D721Med (cell line): Measurements from ENCODE around the gene FAF1.
A peak's percentile ranks its signal among the peaks of the same experiment; 100 is the strongest.
"Not testable (repeated sequence)": the region's sequence is repeated elsewhere in the genome, so short reads cannot be mapped to it uniquely, and the experiment has no call there.

Source experiments
- DNase-seq: peaks from one replicate; pipeline ENCODE4 v3.0.0; 2011; ENCODE audit warnings: low spot score; ENCODE audit not compliant: insufficient read length
- FAIRE-seq: peaks from 2 replicates; lab custom pipeline; 2011; peaks lifted over from hg19 to GRCh38; lab: Jason Lieb, UNC
- TF ChIP-seq, protein P1 (sequence below): IDR thresholded peaks from 2 replicates; pipeline ENCODE4 v1.5.1; 2012; ENCODE audit warnings: mild to moderate bottlenecking, control low read depth; ENCODE audit not compliant: insufficient read depth; ENCODE audit errors: missing control alignments

The FAF1 gene

DNA sequence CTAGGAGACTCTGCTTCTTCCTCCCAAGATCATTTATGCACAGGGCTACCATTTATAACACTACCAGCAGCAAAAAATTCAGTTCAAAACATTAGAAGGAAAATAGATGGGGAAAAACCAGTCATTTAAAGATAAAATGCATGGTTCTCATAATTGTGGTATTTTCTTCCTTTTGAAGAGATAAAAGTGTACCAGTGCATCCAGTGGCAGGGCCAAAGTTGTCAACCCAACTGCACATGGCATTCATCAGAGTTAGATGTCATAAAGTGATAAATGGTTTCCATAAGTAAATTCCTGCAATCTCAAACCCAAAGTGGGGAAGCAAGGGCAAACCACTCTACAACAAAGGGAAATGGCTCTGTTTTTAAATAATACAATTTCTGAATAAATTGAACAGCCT is 417.7 kb downstream of the FAF1 start:
- FAIRE-seq (no peak), DNase-seq (no peak)
- TF ChIP-seq, protein P1, sequence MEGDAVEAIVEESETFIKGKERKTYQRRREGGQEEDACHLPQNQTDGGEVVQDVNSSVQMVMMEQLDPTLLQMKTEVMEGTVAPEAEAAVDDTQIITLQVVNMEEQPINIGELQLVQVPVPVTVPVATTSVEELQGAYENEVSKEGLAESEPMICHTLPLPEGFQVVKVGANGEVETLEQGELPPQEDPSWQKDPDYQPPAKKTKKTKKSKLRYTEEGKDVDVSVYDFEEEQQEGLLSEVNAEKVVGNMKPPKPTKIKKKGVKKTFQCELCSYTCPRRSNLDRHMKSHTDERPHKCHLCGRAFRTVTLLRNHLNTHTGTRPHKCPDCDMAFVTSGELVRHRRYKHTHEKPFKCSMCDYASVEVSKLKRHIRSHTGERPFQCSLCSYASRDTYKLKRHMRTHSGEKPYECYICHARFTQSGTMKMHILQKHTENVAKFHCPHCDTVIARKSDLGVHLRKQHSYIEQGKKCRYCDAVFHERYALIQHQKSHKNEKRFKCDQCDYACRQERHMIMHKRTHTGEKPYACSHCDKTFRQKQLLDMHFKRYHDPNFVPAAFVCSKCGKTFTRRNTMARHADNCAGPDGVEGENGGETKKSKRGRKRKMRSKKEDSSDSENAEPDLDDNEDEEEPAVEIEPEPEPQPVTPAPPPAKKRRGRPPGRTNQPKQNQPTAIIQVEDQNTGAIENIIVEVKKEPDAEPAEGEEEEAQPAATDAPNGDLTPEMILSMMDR: no peak

DNA sequence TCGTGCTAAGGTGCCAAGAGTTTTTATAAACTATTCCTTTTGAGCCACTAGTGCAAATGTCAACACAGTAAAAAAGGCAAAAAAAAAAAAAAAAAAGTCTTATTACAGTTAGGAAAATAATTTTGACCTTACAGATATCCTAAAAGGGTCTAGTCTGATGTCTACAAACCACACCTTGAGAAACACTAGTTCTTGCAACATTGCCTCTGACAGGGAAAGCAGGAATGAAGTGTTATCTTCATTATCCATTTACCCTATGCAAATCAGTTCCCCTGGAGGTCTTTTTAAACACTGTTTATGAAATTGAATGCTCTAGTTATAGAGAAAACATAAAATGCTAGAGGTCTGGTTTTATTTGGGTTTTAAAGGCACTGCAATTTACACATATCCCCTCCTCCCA is 421.6 kb downstream of the FAF1 start:
- DNase-seq: no peak
- TF ChIP-seq, protein P1: no peak
- FAIRE-seq: no peak

DNA sequence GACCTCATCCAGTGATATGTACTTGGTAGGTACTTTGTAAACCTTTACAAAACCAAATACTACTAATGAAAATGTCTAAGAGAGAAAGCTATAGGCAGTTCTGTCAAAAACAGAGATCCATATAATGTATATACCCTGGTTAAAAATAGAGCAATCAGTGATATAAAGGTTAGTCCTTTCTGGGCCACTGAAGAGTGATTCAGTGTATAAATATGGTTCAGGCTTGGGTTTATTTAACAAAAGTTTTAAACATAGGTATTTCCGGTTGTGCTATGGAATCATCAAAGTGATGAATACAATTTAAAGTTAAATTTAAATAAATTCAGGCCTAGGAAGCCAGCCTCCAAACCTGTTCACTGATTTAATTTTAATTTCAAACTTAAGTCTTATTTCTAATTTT is 428.5 kb downstream of the FAF1 start:
- TF ChIP-seq, protein P1: no peak
- DNase-seq: no peak
- no peak for FAIRE-seq

DNA sequence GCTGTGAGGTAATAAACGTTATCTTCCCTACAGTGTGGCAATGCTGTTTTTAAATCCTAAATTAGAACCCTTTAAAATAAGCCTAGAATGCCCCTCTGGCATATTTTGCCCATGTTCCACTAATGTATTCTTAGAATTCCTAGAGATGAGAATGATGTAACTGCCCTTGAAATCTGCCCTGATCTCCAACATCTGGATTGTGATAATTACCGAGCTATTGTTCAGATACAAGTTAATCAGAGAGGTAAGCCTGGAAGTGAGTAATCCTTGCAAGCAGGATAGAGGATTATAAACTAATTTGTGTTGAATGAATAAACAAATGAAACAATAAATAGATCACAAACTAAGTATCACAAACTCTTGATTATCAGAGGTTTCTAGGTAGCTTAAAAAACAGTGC is 429.0 kb downstream of the FAF1 start:
- DNase-seq: no peak
- TF ChIP-seq, protein P1: no peak
- FAIRE-seq: peak; percentile 77

DNA sequence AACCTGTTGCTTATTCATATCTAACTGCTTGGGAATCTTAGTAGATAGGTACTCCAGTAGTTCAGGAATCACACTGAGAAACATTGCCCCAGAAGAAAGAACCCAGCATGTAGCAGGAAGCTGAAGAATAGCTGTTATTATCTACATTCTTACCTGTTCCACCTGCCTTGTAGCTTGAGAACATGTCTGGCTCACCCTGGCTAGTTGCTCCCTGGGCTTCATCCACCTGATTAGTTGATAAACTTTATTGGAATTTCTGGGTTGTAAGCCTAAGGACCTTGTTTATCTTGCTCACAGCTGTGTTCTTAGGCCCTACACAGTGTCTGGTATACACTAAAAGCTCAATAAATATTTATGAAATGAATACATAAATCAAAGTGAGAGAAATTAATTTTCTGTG is 430.6 kb downstream of the FAF1 start:
- FAIRE-seq (no peak), DNase-seq (no peak)
- TF ChIP-seq, protein P1: no peak

DNA sequence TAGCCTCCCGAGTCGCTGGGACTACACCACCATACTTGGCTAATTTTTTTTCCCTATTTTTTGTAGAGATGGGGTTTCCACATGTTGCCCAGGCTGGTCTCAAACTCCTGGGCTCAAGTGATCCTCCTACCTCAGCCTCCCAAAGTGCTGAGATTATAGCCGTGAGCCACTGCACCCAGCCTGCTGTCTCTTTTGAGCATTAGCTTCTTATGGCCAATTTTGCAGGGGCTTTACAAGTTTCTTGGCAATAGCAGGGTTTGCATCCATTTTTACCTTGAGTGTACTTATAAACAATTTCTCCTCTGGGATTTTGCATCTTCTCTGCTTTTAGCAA is 432.1 kb downstream of the FAF1 start:
- not testable (repeated sequence) for FAIRE-seq, DNase-seq

DNA sequence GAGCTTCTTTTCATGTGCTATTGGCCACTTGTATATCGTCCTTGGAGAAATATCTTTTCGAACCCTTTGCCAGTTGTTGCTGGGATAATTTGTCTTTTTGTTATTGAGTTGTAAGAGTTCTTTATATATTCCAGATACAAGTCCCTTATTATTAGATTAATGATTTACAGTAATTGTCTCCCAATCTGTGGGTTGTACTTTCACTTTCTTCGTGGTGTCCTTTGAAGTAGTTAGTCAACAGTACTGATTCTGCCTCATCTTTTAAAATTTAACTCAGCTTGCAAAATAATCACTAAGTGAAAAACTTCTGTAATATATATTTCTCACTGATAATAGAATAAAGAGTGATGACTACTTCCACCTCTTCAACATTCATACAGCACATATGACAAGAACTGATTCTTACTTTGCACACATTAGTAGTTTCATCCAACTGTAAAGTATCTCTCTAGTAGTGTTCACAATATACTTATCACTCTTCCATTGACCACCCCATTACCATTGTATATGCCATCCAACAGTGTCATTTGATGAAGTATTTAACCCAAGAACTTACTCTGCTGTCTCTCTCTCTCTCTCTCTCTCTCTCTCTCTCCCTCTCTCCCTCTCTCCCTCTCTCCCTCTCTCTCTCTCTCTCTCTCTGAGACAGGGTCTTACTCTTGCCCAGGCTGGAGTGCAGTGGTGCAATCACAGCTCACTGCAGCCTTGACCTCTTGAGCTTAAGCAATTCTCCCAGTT is 432.6 kb downstream of the FAF1 start:
- TF ChIP-seq, protein P1: no peak
- FAIRE-seq: no peak

More for the DNA sequence above, 432.6 kb downstream of the FAF1 start:
- DNase-seq: no peak
